ENCODE data around the gene ERCC5.

- TF ChIP-seq CTCF (IDR thresholded peaks at IDR 0.05) (peak; percentile 68), ZFX (IDR thresholded peaks at IDR 0.05; ENCODE audit: borderline replicate concordance) (no peak)
Measured at GRCh38 chr13:102903659-102904407, 58.0 kb downstream of the ERCC5 start.

Data from 22Rv1 (cell line).